ENCODE measurements around the gene GPR12.
"Not testable (repeated sequence)": the region's sequence is repeated elsewhere in the genome, so short reads cannot be mapped to it uniquely, and the experiment has no call there.

The GPR12 gene

GRCh38 chr13:26726684-26727083 is 33.9 kb downstream of the GPR12 start:
- Histone ChIP-seq H3K4me1 (ENCODE audit: insufficient read depth, low read length, severe bottlenecking) (no peaks in the 10 kb centered on the region), H3K27ac (ENCODE audit: low read depth, low read length, poor library complexity, severe bottlenecking) (no peak overlapping the region), H3K27me3 (ENCODE audit: insufficient read depth, low read length) (no peaks in the 10 kb centered on the region), H2AFZ (ENCODE audit: low read length) (no peak overlapping the region), H3K4me3 (ENCODE audit: low read depth, low read length, poor library complexity, severe bottlenecking) (no peak overlapping the region), H3K4me2 (ENCODE audit: low read length) (no peak overlapping the region), H3K9me2 (ENCODE audit: low read depth, low read length) (no peaks in the 10 kb centered on the region), H4K20me1 (ENCODE audit: insufficient read depth, low read length) (no peaks in the 10 kb centered on the region), H3K9me3 (ENCODE audit: low read length) (no peaks in the 10 kb centered on the region), H3K79me2 (ENCODE audit: insufficient read depth, low read length) (no peaks in the 10 kb centered on the region), H3F3A (ENCODE audit: insufficient read depth, low read length) (no peaks in the 10 kb centered on the region), H3K36me3 (ENCODE audit: insufficient read depth, low read length) (no peaks in the 10 kb centered on the region), H3K9ac (ENCODE audit: low read length) (no peak overlapping the region)
- TF ChIP-seq EZH2 (IDR thresholded peaks at IDR 0.05; ENCODE audit: borderline replicate concordance, low read length) = no peak

DNA sequence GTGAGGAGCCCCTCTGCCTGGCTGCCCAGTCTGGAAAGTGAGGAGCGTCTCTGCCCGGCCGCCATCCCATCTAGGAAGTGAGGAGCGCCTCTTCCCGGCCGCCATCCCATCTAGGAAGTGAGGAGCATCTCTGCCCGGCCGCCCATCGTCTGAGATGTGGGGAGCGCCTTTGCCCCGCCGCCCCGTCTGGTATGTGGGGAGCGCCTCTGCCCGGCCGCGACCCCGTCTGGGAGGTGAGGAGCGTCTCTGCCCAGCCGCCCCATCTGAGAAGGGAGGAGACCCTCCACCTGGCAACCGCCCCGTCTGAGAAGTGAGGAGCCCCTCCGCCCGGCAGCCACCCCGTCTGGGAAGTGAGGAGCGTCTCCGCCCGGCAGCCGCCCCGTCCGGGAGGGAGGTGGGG is 37.0 kb downstream of the GPR12 start:
- H3K27me3 ChIP-seq (ENCODE audit: insufficient read depth, low read length); H2AFZ ChIP-seq (ENCODE audit: low read length); H3K4me1 ChIP-seq (ENCODE audit: insufficient read depth, low read length, severe bottlenecking); H3K9me3 ChIP-seq (ENCODE audit: low read length); H3K9ac ChIP-seq (ENCODE audit: low read length); H3K9me2 ChIP-seq (ENCODE audit: low read depth, low read length); H3K4me3 ChIP-seq (ENCODE audit: low read depth, low read length, poor library complexity, severe bottlenecking); H3K4me2 ChIP-seq (ENCODE audit: low read length); H3K27ac ChIP-seq (ENCODE audit: low read depth, low read length, poor library complexity, severe bottlenecking); H3F3A ChIP-seq (ENCODE audit: insufficient read depth, low read length); H3K79me2 ChIP-seq (ENCODE audit: insufficient read depth, low read length); H3K36me3 ChIP-seq (ENCODE audit: insufficient read depth, low read length); H4K20me1 ChIP-seq (ENCODE audit: insufficient read depth, low read length): not testable (repeated sequence)

DNA sequence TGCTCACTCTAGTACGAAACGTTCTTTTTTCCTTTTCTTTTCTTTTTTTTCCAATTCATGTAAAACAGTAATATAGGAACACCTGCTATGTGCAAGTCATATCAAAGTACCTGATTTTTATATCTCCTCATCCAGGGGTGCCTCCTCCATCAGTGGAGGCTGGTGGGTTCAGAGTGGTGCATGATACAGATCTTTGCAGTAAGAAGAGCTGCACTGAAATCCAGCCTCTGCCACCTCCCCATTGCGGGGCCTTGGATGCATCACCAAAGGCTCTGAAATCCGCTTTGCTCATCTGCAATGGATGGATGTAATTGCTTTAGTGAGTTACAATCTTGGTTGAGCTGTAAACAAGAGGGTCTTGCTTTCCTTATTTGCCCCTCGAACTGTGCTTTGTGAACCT is 38.3 kb downstream of the GPR12 start:
- Histone ChIP-seq H3K9ac (ENCODE audit: low read length) (no peak overlapping the region), H3K79me2 (ENCODE audit: insufficient read depth, low read length) (no peaks in the 10 kb centered on the region), H3K27me3 (ENCODE audit: insufficient read depth, low read length) (no peaks in the 10 kb centered on the region), H3F3A (ENCODE audit: insufficient read depth, low read length) (no peaks in the 10 kb centered on the region), H3K9me3 (ENCODE audit: low read length) (no peaks in the 10 kb centered on the region), H3K4me1 (ENCODE audit: insufficient read depth, low read length, severe bottlenecking) (no peaks in the 10 kb centered on the region), H4K20me1 (ENCODE audit: insufficient read depth, low read length) (no peaks in the 10 kb centered on the region), H3K27ac (ENCODE audit: low read depth, low read length, poor library complexity, severe bottlenecking) (no peak overlapping the region), H3K4me3 (ENCODE audit: low read depth, low read length, poor library complexity, severe bottlenecking) (no peak overlapping the region), H2AFZ (ENCODE audit: low read length) (no peak overlapping the region), H3K36me3 (ENCODE audit: insufficient read depth, low read length) (no peaks in the 10 kb centered on the region), H3K9me2 (ENCODE audit: low read depth, low read length) (no peaks in the 10 kb centered on the region), H3K4me2 (ENCODE audit: low read length) (no peak overlapping the region)
- TF ChIP-seq EZH2 (IDR thresholded peaks at IDR 0.05; ENCODE audit: borderline replicate concordance, low read length) = no peak
- TF ChIP-seq, protein P1, sequence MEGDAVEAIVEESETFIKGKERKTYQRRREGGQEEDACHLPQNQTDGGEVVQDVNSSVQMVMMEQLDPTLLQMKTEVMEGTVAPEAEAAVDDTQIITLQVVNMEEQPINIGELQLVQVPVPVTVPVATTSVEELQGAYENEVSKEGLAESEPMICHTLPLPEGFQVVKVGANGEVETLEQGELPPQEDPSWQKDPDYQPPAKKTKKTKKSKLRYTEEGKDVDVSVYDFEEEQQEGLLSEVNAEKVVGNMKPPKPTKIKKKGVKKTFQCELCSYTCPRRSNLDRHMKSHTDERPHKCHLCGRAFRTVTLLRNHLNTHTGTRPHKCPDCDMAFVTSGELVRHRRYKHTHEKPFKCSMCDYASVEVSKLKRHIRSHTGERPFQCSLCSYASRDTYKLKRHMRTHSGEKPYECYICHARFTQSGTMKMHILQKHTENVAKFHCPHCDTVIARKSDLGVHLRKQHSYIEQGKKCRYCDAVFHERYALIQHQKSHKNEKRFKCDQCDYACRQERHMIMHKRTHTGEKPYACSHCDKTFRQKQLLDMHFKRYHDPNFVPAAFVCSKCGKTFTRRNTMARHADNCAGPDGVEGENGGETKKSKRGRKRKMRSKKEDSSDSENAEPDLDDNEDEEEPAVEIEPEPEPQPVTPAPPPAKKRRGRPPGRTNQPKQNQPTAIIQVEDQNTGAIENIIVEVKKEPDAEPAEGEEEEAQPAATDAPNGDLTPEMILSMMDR (IDR thresholded peaks at IDR 0.05; ENCODE audit: low read length) = no peak

GRCh38 chr13:26721251-26722121 is 39.1 kb downstream of the GPR12 start:
- H3K27me3 ChIP-seq (ENCODE audit: insufficient read depth, low read length) = no peaks in the 10 kb centered on the region
- no peaks in the 10 kb centered on the region for H3K4me1 ChIP-seq (ENCODE audit: insufficient read depth, low read length, severe bottlenecking)
- no peaks in the 10 kb centered on the region for H3K9me3 ChIP-seq (ENCODE audit: low read length)
- H3K9ac ChIP-seq (ENCODE audit: low read length) = no peak overlapping the region
- no peaks in the 10 kb centered on the region for H3K36me3 ChIP-seq (ENCODE audit: insufficient read depth, low read length)
- no peak overlapping the region for H2AFZ ChIP-seq (ENCODE audit: low read length)
- H3K9me2 ChIP-seq (ENCODE audit: low read depth, low read length) = no peaks in the 10 kb centered on the region
- H3K4me2 ChIP-seq (ENCODE audit: low read length) = no peak overlapping the region
- H3F3A ChIP-seq (ENCODE audit: insufficient read depth, low read length) = no peaks in the 10 kb centered on the region
- H3K27ac ChIP-seq (ENCODE audit: low read depth, low read length, poor library complexity, severe bottlenecking) = no peak overlapping the region
- H3K79me2 ChIP-seq (ENCODE audit: insufficient read depth, low read length) = no peaks in the 10 kb centered on the region
- H3K4me3 ChIP-seq (ENCODE audit: low read depth, low read length, poor library complexity, severe bottlenecking) = no peak overlapping the region
- H4K20me1 ChIP-seq (ENCODE audit: insufficient read depth, low read length) = no peaks in the 10 kb centered on the region
- no peak for TF ChIP-seq EZH2 (IDR thresholded peaks at IDR 0.05; ENCODE audit: borderline replicate concordance, low read length)
- TF ChIP-seq, protein P1 (IDR thresholded peaks at IDR 0.05; ENCODE audit: low read length) = no peak

All from OCI-LY1 (cell line).